ENCODE data around the gene CDKN2D. TPM values are rescaled to one million over a fixed set of nuclear protein-coding genes. Genes with fewer than 3 reads are reported as not detected.
"Not testable (repeated sequence)": the region's sequence is repeated elsewhere in the genome, so short reads cannot be mapped to it uniquely, and the experiment has no call there.

The CDKN2D gene
- polyA plus RNA-seq, 1 donor from 2014 or later: 193 TPM

- H3K4me1 Mint-ChIP-seq: peaks cover 19 to 24% (median 20%) of the 10 kb centered on the region in 3 donors
- no peaks in the 10 kb centered on the region for H3K27me3 Mint-ChIP-seq
- H3K36me3 Mint-ChIP-seq: no peaks in the 10 kb centered on the region
- H3K27ac Mint-ChIP-seq: peak overlapping the region in 1 of 3 donors; percentile 23
- H3K9me3 Mint-ChIP-seq: no peaks in the 10 kb centered on the region
- H3K4me3 Mint-ChIP-seq: peak overlapping the region in 1 of 4 donors; percentile 41
These were observed 24.4 kb upstream of the CDKN2D start for GRCh38 chr19:10593148-10593547.

GRCh38 chr19:10587839-10588150 is 19.0 kb upstream of the CDKN2D start:
- Mint-ChIP-seq H3K27ac (no peak overlapping the region), H3K4me1 (peaks cover 15 to 16% (median 15%) of the 10 kb centered on the region in 3 donors), H3K36me3 (no peaks in the 10 kb centered on the region), H3K27me3 (no peaks in the 10 kb centered on the region), H3K9me3 (no peaks in the 10 kb centered on the region), H3K4me3 (no peak overlapping the region)

GRCh38 chr19:10587022-10587838 is 18.5 kb upstream of the CDKN2D start, which contains the start of gene AP1M2:
Gene AP1M2, minus strand, starts transcription at chr19:10587312. Its CDS starts 81 bp downstream, at chr19:10587231.
- Mint-ChIP-seq H3K36me3 (no peaks in the 10 kb centered on the region), H3K4me3 (no peak within 1 kb of the TSS), H3K27ac (peak within 1 kb of the TSS in 1 of 3 donors; percentile 0), H3K4me1 (peaks cover 15 to 16% (median 15%) of the 10 kb centered on the region in 3 donors), H3K27me3 (no peaks in the 10 kb centered on the region), H3K9me3 (no peaks in the 10 kb centered on the region)

- Mint-ChIP-seq H3K36me3 (no peaks in the 10 kb centered on the region), H3K27me3 (no peaks in the 10 kb centered on the region), H3K9me3 (no peaks in the 10 kb centered on the region), H3K4me1 (peaks cover 15 to 16% (median 15%) of the 10 kb centered on the region in 3 donors), H3K4me3 (no peak overlapping the region), H3K27ac (no peak overlapping the region)
These were observed 17.6 kb upstream of the CDKN2D start for GRCh38 chr19:10586396-10586795.

DNA sequence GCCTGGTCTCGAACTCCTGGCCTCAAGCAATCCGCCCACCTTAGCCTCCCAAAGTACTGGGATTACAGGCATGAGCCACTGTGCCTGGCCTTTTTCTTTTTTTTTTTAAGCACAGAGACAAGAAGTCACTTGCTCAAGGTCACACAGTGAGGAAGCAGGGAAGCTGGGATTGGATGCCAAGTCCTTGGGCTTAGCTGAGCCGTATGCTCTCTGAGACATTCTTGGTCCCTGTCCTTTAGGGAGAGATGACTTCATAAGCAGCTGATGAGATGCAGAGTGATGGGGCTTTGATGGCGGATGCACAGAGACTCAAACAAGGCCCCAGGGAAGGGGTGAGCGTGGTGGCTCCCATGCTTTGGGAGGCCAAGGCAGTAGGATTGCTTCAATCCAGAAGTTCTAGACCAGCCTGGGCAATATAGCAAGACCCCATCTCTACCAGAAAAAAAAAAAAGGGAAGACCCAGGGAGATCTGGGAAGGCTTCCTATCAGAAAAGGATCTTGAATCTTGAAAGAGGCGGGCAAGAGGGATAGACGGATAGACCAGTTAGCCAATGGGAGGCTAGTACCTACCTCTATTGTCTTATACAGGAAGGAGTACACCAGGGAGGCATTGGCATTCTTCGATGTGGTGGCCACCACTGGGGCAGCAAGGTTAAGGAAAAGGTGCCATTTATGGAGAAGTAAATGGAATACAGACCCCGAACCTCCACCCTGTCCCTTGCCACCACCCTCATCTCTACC is 14.4 kb upstream of the CDKN2D start:
- H3K27me3 Mint-ChIP-seq: no peaks in the 10 kb centered on the region
- peaks cover 20 to 22% (median 21%) of the 10 kb centered on the region in 3 donors for H3K4me1 Mint-ChIP-seq
- H3K27ac Mint-ChIP-seq: peak overlapping the region in 2 of 3 donors; percentile 64 to 86
- no peak overlapping the region for H3K4me3 Mint-ChIP-seq
- no peaks in the 10 kb centered on the region for H3K9me3 Mint-ChIP-seq
- H3K36me3 Mint-ChIP-seq: no peaks in the 10 kb centered on the region

DNA sequence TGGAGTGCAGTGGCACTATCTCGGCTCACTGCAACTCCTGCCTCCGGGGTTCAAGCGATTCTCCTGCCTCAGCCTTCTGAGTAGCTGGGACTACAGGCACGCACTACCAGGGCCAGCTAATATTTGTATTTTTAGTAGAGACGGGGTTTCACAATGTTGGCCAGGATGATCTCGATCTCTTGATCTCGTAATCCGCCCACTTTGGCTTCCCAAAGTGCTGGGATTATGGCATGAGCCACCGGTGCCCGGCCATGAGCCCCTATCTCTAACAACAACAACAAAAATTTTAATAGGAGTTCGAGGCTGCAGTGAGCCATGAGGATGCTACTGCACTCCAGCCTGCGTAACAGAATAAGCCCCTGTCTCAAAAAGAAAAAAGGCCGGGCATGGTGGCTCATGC is 13.3 kb upstream of the CDKN2D start:
- Mint-ChIP-seq H3K36me3 (no peaks in the 10 kb centered on the region), H3K9me3 (no peaks in the 10 kb centered on the region), H3K4me1 (peaks cover 15 to 16% (median 15%) of the 10 kb centered on the region in 3 donors), H3K27me3 (no peaks in the 10 kb centered on the region), H3K27ac (peak overlapping the region in 1 of 3 donors; percentile 39), H3K4me3 (peak overlapping the region in 1 of 4 donors; percentile 54)

DNA sequence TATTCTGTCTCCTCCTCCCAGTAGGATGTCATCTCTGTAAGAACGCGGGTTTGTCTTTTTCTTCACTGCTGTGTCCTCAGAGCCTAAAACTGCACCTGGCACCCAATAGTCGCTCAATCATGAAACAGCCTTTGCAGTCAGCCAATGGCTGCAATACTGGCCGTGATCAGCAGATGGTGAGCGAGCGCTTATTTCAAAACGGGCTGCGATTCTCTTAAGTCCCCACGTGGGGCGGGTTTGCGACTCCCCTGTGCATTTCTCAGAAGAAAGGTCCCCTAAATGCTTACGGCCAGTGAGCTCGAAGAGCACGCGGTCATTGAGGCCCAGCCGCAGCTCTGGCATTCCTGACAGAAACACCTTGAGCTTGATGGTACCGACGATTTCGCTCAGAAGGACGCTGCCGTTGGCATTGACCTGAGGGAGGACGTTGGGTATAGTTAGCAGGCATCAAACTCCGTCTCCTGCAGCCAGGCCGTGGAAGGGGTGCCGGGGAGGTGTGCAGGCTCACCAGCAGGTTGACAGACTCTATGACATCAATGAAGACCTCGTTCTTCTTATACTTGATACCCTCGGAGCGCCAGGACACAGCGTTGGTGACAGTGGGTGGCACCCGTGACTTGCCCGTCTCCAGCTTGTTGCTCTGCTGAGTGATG is 12.3 kb upstream of the CDKN2D start:
- no peaks in the 10 kb centered on the region for H3K36me3 Mint-ChIP-seq
- peak overlapping the region in 3 of 4 donors; percentile 2 to 30 (median 29) for H3K4me3 Mint-ChIP-seq
- H3K9me3 Mint-ChIP-seq: no peaks in the 10 kb centered on the region

GRCh38 chr19:10577951-10578350 is 9.2 kb upstream of the CDKN2D start:
- no peaks in the 10 kb centered on the region for H3K36me3 Mint-ChIP-seq
- H3K9me3 Mint-ChIP-seq: no peaks in the 10 kb centered on the region
- no peak overlapping the region for H3K4me3 Mint-ChIP-seq
- H3K27ac Mint-ChIP-seq: no peak overlapping the region
- peaks cover 5 to 6% (median 5%) of the 10 kb centered on the region in 3 donors for H3K4me1 Mint-ChIP-seq
- no peaks in the 10 kb centered on the region for H3K27me3 Mint-ChIP-seq

More for the DNA sequence above, 12.3 kb upstream of the CDKN2D start:
- peaks cover 15 to 16% (median 15%) of the 10 kb centered on the region in 3 donors for H3K4me1 Mint-ChIP-seq
- peak overlapping the region; percentile 19 to 90 (median 28) for H3K27ac Mint-ChIP-seq
- H3K27me3 Mint-ChIP-seq: no peaks in the 10 kb centered on the region

- no peaks in the 10 kb centered on the region for H3K36me3 Mint-ChIP-seq
- peaks cover 4 to 6% (median 5%) of the 10 kb centered on the region in 3 donors for H3K4me1 Mint-ChIP-seq
- peaks cover 2% of the 10 kb centered on the region for H3K27me3 Mint-ChIP-seq
- no peak overlapping the region for H3K27ac Mint-ChIP-seq
- H3K4me3 Mint-ChIP-seq: no peak overlapping the region
- H3K9me3 Mint-ChIP-seq: no peaks in the 10 kb centered on the region
These were observed 6.4 kb upstream of the CDKN2D start for GRCh38 chr19:10575011-10575716.

DNA sequence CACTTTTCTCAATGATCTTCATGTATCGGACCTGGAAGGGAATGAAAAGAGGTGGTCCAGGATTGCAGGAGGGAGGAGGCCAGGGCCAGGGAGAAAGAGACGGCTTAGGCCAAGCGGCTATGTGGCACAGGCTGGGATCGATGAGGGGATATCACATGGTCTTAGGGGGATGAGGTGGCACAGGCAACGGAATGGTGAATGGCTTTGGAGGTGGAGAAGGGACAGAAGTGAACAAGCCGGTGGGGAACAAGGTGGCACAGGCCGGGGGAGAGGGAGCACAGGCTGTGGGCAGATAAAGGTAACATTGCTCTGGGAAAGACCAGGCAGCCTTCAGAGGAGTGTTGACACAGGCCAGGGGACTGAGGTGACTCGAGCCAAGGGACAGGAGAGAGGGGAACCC is 5.7 kb upstream of the CDKN2D start:
- H3K4me3 Mint-ChIP-seq: peak overlapping the region in 1 of 4 donors; percentile 43
- H3K9me3 Mint-ChIP-seq: no peaks in the 10 kb centered on the region
- H3K27ac Mint-ChIP-seq: peak overlapping the region in 1 of 3 donors; percentile 80
- H3K27me3 Mint-ChIP-seq: peaks cover 2% of the 10 kb centered on the region
- no peaks in the 10 kb centered on the region for H3K36me3 Mint-ChIP-seq
- H3K4me1 Mint-ChIP-seq: peaks cover 6 to 7% (median 6%) of the 10 kb centered on the region in 3 donors

DNA sequence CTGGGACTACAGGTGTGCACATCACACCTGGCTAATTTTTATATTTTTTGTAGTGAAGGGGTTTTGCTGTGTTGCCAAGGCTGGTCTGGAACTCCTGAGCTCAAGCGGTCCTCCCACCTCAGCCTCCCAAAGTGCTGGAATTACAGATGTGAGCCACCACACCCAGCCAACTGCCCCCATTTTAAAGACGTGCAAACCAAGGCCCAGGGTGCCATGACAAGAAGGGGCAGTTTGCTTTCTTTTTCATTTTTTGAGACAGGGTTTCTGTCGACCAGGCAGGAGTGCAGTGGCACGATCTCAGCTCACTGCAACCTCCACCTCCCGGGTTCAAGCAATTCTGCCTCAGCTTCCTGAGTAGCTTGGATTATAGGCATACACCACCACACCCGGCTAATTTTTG is 5.0 kb upstream of the CDKN2D start:
- not testable (repeated sequence) for H3K36me3 Mint-ChIP-seq, H3K4me3 Mint-ChIP-seq, H3K27me3 Mint-ChIP-seq, H3K27ac Mint-ChIP-seq, H3K9me3 Mint-ChIP-seq
- H3K4me1 Mint-ChIP-seq: peaks cover 11 to 13% (median 13%) of the 10 kb centered on the region in 3 donors

- Mint-ChIP-seq H3K27me3 (peaks cover 2% of the 10 kb centered on the region), H3K9me3 (no peaks in the 10 kb centered on the region), H3K36me3 (peaks cover 2% of the 10 kb centered on the region), H3K27ac (peak overlapping the region; percentile 98 to 99 (median 99)), H3K4me1 (peaks cover 24 to 30% (median 29%) of the 10 kb centered on the region in 3 donors), H3K4me3 (peak overlapping the region; percentile 96 to 100 (median 98))
These were observed 535 bp downstream of the CDKN2D start for GRCh38 chr19:10568062-10568825.

GRCh38 chr19:10567656-10568055 is 1.1 kb downstream of the CDKN2D start:
- Mint-ChIP-seq H3K4me1 (peaks cover 24 to 30% (median 29%) of the 10 kb centered on the region in 3 donors), H3K4me3 (peak overlapping the region; percentile 96 to 100 (median 98)), H3K9me3 (no peaks in the 10 kb centered on the region), H3K27me3 (peaks cover 2% of the 10 kb centered on the region), H3K27ac (peak overlapping the region; percentile 98 to 99 (median 99)), H3K36me3 (peaks cover 2% of the 10 kb centered on the region)
